T1000 (cell line): ENCODE data around the gene ACHE.
A peak's percentile ranks its signal among the peaks of the same experiment; 100 is the strongest.

ENCODE experiments used
- DNase-seq: peaks from one replicate; lab custom pipeline; 2025; ENCODE audit warnings: mixed read lengths; lab: John Stamatoyannopoulos, UW

Gene ACHE

DNA sequence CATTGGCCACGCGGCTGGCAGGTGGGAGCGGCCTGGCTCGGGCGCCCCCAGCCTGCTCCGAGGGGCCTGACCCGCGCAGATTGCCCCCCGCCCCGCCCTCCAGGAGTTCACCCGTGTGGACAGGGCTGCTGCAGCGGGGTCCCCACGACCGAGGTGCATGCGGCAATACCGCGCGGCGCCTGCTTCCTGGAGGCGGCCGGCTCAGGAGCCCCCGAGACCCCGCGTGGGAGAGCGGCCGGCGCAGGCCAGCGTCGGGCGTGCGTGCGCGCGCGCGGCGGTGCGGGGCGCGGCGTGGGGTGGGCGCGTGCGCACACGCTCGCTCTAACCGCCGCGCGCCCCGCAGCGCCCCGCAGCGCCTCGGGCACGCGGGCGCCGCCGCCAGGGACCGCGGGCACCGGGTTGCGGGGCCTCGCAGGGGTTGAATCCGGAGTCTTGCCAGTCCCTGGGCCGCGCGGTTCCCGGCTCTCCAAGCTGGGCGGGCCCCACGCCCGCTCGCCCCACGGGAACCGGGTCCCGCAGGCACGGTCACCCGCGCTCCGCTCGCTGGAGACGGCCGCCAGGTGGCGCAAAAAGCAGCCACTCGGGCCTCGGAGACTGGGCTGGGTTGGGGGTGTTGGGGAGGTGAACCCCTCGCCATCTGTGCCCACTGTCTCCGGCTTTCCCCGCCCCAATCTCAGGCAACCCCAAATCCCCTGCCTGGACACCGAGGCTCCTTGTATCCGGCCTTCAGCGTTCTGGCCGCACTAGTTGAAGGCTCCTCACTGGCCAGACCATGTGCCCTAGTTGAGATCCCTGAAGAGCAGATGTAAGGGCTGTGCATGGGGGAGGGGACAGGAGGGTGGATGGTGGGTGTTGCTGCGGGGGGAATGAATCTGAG is 1.3 kb upstream of the ACHE start:
- DNase-seq = peak; percentile 7

DNA sequence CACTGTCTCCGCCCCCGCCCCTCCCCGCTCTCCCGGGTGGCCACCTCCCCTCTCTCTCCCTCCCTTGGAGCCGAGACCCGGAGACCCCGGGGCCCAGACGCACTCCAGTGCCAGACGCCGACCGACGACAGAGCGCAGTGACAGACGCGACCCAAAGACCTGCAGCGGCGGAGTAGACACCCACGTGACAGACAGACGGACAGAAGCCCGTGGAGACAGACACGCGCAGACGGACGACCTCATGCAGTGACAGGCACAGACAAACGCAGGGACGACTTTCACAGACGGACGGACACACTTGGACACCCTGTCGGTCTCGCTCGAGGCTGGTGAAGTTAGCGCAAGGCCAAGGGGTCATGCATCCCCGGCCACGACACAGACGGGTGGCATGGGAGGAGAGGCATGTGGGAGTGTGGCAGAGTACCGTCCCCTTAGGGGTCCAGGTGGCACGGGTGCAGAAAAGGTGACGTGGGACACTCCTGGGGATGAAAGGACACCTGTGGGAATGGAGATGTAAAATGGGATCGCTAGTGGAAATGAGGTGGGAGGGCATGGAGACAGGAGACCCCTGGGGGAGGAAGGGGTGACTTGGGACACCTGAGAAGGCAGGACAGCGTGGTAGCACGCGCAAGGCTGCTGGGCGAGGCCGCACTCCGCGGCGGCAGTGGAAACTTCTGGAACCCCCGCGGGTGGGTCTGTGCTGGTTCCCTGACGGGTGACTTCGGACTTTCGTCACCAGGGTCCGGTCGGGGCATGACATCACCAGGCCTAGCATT is 456 bp upstream of the ACHE start:
- no peak for DNase-seq

- DNase-seq = no peak
Measured at GRCh38 chr7:100894860-100895700, 608 bp downstream of the ACHE start.

GRCh38 chr7:100893910-100894721 is 1.6 kb downstream of the ACHE start:
- DNase-seq = no peak

GRCh38 chr7:100893318-100893895 is 2.3 kb downstream of the ACHE start:
- no peak for DNase-seq

GRCh38 chr7:100892364-100893317 is 3.0 kb downstream of the ACHE start:
- no peak for DNase-seq

DNA sequence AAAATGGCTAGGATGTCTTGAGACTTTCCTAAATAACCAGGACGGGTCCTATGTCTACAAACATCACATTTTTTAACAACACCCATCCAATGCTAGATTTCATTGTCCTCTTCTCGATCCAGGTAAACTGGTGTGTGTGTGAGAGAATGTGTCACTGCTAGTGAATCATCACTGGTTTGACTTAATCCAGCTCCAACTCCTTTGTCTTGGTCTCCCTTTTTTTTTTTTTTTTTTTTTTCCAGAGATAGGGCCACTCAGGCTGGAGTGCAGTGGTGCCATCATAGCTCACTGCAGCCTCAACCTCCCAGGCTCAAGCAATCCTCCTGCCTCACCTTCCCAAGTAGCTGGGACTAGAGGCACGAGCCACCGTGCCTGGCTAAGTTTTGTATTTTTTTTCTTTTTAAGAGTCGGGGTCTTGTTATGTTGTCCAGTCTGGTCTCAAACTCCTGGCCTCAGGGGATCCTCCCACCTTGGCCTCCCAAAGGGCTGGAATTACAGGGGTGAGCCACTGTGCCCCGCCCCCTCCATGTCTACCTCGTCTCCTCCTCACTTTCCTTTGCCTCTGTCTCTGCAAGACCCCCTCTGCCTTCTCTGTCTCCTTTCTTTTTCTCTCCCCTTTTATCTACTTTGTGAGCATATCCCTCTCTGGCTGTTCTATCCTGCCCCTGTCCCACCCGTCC is 4.0 kb downstream of the ACHE start:
- DNase-seq = no peak

DNA sequence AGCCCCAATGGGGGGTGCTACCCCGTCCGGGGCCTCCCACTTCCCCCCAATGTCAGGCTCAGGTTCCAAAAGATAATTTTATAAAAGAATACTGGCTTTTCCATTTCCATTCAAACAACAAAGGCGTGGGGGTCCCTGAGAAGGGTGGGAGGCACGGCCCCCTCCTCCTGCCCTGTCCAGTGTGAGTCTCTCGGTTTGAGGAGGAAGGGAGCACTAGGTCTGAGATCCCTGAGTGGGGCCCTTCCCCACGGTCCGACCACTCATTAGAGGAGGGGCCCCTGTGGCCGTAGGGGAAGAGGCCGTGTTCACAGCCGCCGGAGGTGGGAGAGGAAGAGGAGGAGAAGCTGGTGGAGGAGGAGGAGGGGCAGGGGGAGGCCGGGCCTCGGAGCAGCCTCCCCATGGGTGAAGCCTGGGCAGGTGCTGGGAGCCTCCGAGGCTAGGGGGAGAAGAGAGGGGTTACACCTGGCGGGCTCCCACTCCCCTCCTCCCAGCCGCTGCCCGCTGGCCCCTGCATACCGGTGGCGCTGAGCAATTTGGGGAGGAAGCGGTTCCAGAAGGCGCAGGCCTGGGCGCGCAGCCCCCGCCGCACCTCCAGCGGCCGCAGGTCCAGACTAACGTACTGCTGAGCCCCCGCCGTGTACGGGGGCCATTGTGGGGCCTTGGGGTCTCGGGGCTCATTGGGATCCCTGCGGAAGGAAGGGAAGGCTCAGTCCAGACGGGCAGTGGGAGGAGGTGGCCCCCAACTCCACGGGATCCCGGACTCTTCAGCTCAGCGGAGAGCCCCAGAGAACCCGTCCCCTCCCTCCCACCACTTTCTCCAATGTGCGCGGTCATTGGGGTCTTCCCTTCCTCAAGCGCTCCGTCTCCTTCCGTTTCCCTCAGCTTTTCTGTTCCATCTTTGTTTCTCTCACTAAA is 4.8 kb downstream of the ACHE start:
- DNase-seq = no peak

- peak; percentile 58 for DNase-seq
Measured at GRCh38 chr7:100888988-100889750, 6.5 kb downstream of the ACHE start, which contains the start of gene UFSP1. Gene UFSP1 (minus strand): TSS chr7:100889715. CDS start chr7:100889271, 444 bp downstream.

GRCh38 chr7:100888291-100888987 is 7.2 kb downstream of the ACHE start:
- DNase-seq = no peak

DNA sequence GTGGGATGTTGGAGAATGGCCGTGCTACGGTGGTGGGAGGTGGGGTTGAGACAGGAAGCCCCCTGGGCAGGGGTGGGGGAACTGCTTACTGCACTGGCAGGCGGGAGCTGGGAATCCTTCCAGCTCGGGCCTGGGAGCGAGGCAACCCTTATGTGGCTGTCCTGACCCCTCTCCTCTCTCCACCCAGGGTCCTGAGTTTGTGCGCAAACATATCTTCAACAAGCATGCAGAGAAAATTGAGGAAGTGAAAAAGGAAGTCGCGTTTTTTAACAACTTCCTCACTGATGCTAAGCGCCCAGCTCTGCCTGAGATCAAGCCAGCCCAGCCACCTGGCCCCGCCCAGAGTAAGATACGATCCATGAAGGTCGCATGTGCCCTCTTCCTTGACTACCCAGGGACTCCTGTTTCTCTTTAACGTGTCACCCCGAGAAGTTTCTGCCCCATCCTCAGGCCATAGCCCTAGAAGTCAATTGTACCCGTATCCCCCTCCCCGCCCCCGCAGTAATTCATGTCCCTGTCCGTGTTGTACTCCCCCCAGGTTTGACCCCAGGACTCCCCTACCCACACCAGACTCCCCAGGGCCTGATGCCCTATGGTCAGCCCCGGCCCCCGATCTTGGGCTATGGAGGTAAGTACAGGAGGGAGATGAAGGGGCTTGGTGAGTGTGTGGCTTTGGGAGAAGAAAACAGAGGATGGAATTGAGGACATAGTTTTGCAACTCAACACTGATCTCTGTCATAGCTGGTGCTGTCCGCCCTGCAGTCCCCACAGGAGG is 8.0 kb downstream of the ACHE start:
- DNase-seq = no peak

- DNase-seq = peak; percentile 9
Measured at GRCh38 chr7:100886936-100887515, 8.7 kb downstream of the ACHE start.

- DNase-seq = no peak
Measured at GRCh38 chr7:100886142-100886935, 9.3 kb downstream of the ACHE start.

- DNase-seq = no peak
Measured at GRCh38 chr7:100885440-100886141, 10.1 kb downstream of the ACHE start.
